ENCODE data around the gene PPA2.
"Not testable (repeated sequence)": the region's sequence is repeated elsewhere in the genome, so short reads cannot be mapped to it uniquely, and the experiment has no call there.

The PPA2 gene

GRCh38 chr4:105458001-105458400 lies 15.9 kb downstream of the PPA2 start:
- DNase-seq = no peak

- DNase-seq = no peak
These were observed 17.9 kb downstream of the PPA2 start for GRCh38 chr4:105455998-105456397.

GRCh38 chr4:105455182-105455581 lies 18.7 kb downstream of the PPA2 start:
- DNase-seq = no peak

- peak; percentile 43 for DNase-seq
These were observed 20.2 kb downstream of the PPA2 start for GRCh38 chr4:105453550-105454205.

- DNase-seq = no peak
These were observed 22.5 kb downstream of the PPA2 start for GRCh38 chr4:105451346-105451745.

GRCh38 chr4:105440890-105441289 lies 33.0 kb downstream of the PPA2 start:
- DNase-seq = no peak

- no peak for DNase-seq
These were observed 36.2 kb downstream of the PPA2 start for GRCh38 chr4:105437637-105438036.

GRCh38 chr4:105436414-105436813 lies 37.4 kb downstream of the PPA2 start:
- DNase-seq = no peak

GRCh38 chr4:105434940-105435339 lies 38.9 kb downstream of the PPA2 start:
- no peak for DNase-seq

GRCh38 chr4:105433421-105433820 lies 40.4 kb downstream of the PPA2 start:
- no peak for DNase-seq

- no peak for DNase-seq
These were observed 41.4 kb downstream of the PPA2 start for GRCh38 chr4:105432438-105432837.

GRCh38 chr4:105430811-105431210 lies 43.1 kb downstream of the PPA2 start:
- DNase-seq = no peak

GRCh38 chr4:105426187-105426897 lies 47.5 kb downstream of the PPA2 start:
- no peak for DNase-seq

- DNase-seq = no peak
These were observed 51.5 kb downstream of the PPA2 start for GRCh38 chr4:105422207-105422920.

- DNase-seq = no peak
These were observed 56.2 kb downstream of the PPA2 start for GRCh38 chr4:105417624-105418023.

GRCh38 chr4:105415281-105415744 lies 58.5 kb downstream of the PPA2 start:
- DNase-seq = no peak

- no peak for DNase-seq
These were observed 59.5 kb downstream of the PPA2 start for GRCh38 chr4:105414316-105414715.

GRCh38 chr4:105409135-105409534 lies 64.7 kb downstream of the PPA2 start:
- DNase-seq = not testable (repeated sequence)

GRCh38 chr4:105400901-105401677 lies 72.8 kb downstream of the PPA2 start:
- DNase-seq = no peak

GRCh38 chr4:105399532-105400161 lies 74.2 kb downstream of the PPA2 start:
- no peak for DNase-seq

GRCh38 chr4:105392858-105393257 lies 81.0 kb downstream of the PPA2 start:
- DNase-seq = no peak

- no peak for DNase-seq
These were observed 84.7 kb downstream of the PPA2 start for GRCh38 chr4:105389167-105389566.

- DNase-seq = no peak
These were observed 86.4 kb downstream of the PPA2 start for GRCh38 chr4:105387466-105387865.

Data from activated CD4-positive, alpha-beta T cell treated with anti-CD3 and anti-CD28 coated beads for 48 hours (primary cell).